Measurements from ENCODE around the gene ERGIC3. TPM values are rescaled to one million over a fixed set of nuclear protein-coding genes. Genes with fewer than 3 reads are reported as not detected.

The ERGIC3 gene
- total and polyA plus RNA-seq, 10 of the 15 experiments (the other 5 are each of a cell fraction or from before 2014, with no cell fraction given), result 90.4 to 210 (median 139) TPM

DNA sequence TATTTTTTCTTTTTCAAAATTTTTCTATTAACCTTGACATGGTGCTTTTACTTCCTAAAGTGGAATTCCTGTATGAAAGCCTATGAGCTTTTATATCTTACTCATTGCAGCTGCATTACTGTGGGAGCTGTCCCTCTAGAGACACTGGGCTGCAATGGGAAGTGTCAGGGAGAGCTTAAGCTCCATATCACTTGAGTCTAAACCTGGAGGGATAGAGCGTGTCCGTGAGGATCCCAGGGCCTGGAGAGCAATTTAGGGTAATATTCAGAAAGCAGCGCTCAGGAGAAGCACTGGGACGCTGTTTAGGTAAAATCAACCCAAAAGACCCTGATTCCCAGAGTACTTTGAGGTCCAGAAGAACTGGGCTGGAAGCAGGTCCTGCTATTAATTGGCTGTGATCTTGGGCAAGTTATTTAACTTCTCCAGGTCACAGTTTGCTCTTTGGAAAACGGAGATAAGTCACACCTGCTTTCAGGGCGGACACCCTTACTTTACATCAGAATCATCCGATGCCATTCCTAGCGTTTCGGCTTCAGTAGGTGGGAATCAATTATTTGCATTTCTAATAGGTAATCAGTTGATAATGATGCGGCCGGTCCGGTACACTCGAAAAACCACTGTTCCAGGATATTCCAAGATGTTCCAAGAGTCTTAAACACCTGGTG lies 628 bp upstream of the ERGIC3 start:
- Histone ChIP-seq H4K20me1 (ENCODE audit: control insufficient read depth, insufficient read depth) (no peaks in the 10 kb centered on the region), H2AFZ (ENCODE audit: control insufficient read depth, low read depth, low read length) (peak overlapping the region; percentile 81), H3K27ac (ENCODE audit: control insufficient read depth, insufficient read depth) (no peak overlapping the region)

DNA sequence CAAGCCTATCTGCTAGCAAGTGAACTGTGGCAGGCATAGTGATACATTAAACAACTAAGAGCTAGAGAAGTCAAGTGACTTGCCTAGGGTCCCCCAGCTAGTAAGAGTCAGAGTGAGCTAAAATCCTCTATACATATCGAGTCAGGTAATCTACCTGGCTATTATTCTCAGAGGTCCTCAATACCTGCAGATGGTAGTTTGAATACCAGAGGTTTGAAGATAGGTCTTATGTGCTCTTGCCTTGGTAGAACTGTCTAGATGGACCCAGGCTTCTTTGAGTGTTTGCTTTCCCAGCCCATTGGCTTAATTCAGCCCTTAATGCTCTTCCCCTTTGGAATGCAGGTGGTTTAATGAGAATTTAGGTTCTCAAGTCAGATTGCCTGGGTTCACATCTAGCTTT lies 1.1 kb downstream of the ERGIC3 start:
- in situ Hi-C loops (cut with MboI) (no loop called here), intact Hi-C loops (cut with micrococcal nuclease; ENCODE audit: unreplicated experiment) (loop anchor here (5.0 kb wide), 1 partner anchor 74 kb away; the partner anchor contains the start of gene SPAG4)
- peaks cover 6% of the 10 kb centered on the region; the same call in 1 of the 2 replicates for H3K79me2 ChIP-seq (ENCODE audit: control insufficient read depth, insufficient read depth, low read length)
- CTCF ChIA-PET, result interaction anchor here (0.8 kb wide), 1 partner anchor 36 kb away, joined by 4 read pairs; no protein-coding TSS in a partner anchor
- ATAC-seq (no peak), FAIRE-seq (no peak), DNase-seq (ENCODE audit: low read depth, low spot score) (no peak)
- POLR2A ChIA-PET, result interaction anchor here (0.5 to 4.0 kb wide), 3 partner anchors 52 to 410 kb away, joined by 5 to 16 read pairs (median 7); partner anchors contain the start of gene SCAND1
- peaks cover 12% of the 10 kb centered on the region for H3K4me1 ChIP-seq (ENCODE audit: control insufficient read depth, insufficient read depth, low read length)
- no peak overlapping the region for H2AFZ ChIP-seq (ENCODE audit: control insufficient read depth, low read depth, low read length)
- H3K9me3 ChIP-seq (replicated peaks; ENCODE audit: control insufficient read depth, insufficient read depth, low read length), result no peaks in the 10 kb centered on the region
- H3K9ac ChIP-seq (ENCODE audit: control insufficient read depth, insufficient read depth, low read length), result no peak overlapping the region
- RAD21 ChIA-PET (ENCODE audit: unreplicated experiment), result interaction anchor here (1.3 to 1.5 kb wide), 2 partner anchors 73 to 121 kb away, joined by 3 read pairs; no protein-coding TSS in a partner anchor
- peak overlapping the region; percentile 92 for H3K4me3 ChIP-seq
- SMC1A ChIA-PET (ENCODE audit: uncharacterized antibody, unreplicated experiment), result interaction anchor here (0.7 to 1.4 kb wide), 4 partner anchors 8 to 342 kb away, joined by 3 to 6 read pairs (median 4); no protein-coding TSS in a partner anchor
- BruUV-seq (replicated peaks), result no TSS peak
- no peaks in the 10 kb centered on the region; a peak in 1 of 4 replicates for H3K36me3 ChIP-seq (ENCODE audit: control insufficient read depth in 2 of 2, insufficient read depth in 2 of 2, low read length in 1 of 2)
- no peaks in the 10 kb centered on the region for H4K20me1 ChIP-seq (ENCODE audit: control insufficient read depth, insufficient read depth)
- H3K27me3 ChIP-seq (replicated peaks in 1 of 2; ENCODE audit: control insufficient read depth in 2 of 2, insufficient read depth in 2 of 2, low read length in 1 of 2), result no peaks in the 10 kb centered on the region
- WGBS (ENCODE audit: insufficient coverage, insufficient replicate concordance, low lambda C conversion rate, missing lambda C conversion rate), result 67% methylated on average over 1 of the region's 1 CpG
- peak overlapping the region; percentile 82; the same call in 1 of the 2 replicates for H3K4me2 ChIP-seq (ENCODE audit: control insufficient read depth, insufficient read depth)
- no peak overlapping the region for H3K27ac ChIP-seq (ENCODE audit: control insufficient read depth, insufficient read depth)
- TF ChIP-seq HDAC2 (IDR thresholded peaks at IDR 0.05) (no peak), ASH2L (IDR thresholded peaks at IDR 0.05; ENCODE audit: borderline replicate concordance, low read depth) (no peak), POU2F2 (IDR thresholded peaks at IDR 0.05; ENCODE audit: borderline replicate concordance, low read depth, low read length) (no peak), KAT2A (conservative IDR thresholded peaks at IDR 0.05; ENCODE audit: control insufficient read depth, low read depth, low read length) (no peak)
- TF ChIP-seq, protein P1, sequence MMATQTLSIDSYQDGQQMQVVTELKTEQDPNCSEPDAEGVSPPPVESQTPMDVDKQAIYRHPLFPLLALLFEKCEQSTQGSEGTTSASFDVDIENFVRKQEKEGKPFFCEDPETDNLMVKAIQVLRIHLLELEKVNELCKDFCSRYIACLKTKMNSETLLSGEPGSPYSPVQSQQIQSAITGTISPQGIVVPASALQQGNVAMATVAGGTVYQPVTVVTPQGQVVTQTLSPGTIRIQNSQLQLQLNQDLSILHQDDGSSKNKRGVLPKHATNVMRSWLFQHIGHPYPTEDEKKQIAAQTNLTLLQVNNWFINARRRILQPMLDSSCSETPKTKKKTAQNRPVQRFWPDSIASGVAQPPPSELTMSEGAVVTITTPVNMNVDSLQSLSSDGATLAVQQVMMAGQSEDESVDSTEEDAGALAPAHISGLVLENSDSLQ (IDR thresholded peaks at IDR 0.05), result no peak
- TF ChIP-seq, protein P2, sequence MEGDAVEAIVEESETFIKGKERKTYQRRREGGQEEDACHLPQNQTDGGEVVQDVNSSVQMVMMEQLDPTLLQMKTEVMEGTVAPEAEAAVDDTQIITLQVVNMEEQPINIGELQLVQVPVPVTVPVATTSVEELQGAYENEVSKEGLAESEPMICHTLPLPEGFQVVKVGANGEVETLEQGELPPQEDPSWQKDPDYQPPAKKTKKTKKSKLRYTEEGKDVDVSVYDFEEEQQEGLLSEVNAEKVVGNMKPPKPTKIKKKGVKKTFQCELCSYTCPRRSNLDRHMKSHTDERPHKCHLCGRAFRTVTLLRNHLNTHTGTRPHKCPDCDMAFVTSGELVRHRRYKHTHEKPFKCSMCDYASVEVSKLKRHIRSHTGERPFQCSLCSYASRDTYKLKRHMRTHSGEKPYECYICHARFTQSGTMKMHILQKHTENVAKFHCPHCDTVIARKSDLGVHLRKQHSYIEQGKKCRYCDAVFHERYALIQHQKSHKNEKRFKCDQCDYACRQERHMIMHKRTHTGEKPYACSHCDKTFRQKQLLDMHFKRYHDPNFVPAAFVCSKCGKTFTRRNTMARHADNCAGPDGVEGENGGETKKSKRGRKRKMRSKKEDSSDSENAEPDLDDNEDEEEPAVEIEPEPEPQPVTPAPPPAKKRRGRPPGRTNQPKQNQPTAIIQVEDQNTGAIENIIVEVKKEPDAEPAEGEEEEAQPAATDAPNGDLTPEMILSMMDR (IDR thresholded peaks at IDR 0.05 in 2 of 3, conservative IDR thresholded peaks at IDR 0.05 in 1 of 3; ENCODE audit: control insufficient read depth in 2 of 3, extremely low read depth in 1 of 3, insufficient read depth in 1 of 3, low read depth in 3 of 3, low read length in 3 of 3), result no peak
- TF ChIP-seq, protein P3, sequence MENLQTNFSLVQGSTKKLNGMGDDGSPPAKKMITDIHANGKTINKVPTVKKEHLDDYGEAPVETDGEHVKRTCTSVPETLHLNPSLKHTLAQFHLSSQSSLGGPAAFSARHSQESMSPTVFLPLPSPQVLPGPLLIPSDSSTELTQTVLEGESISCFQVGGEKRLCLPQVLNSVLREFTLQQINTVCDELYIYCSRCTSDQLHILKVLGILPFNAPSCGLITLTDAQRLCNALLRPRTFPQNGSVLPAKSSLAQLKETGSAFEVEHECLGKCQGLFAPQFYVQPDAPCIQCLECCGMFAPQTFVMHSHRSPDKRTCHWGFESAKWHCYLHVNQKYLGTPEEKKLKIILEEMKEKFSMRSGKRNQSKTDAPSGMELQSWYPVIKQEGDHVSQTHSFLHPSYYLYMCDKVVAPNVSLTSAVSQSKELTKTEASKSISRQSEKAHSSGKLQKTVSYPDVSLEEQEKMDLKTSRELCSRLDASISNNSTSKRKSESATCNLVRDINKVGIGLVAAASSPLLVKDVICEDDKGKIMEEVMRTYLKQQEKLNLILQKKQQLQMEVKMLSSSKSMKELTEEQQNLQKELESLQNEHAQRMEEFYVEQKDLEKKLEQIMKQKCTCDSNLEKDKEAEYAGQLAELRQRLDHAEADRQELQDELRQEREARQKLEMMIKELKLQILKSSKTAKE (IDR thresholded peaks at IDR 0.05; ENCODE audit: low read depth, poor library complexity, severe bottlenecking), result no peak

More for the DNA sequence above, 628 bp upstream of the ERGIC3 start:
- Histone ChIP-seq H3K9ac (ENCODE audit: control insufficient read depth, insufficient read depth, low read length) (peak overlapping the region; percentile 78; the same call in 1 of the 2 replicates), H3K27me3 (replicated peaks in 1 of 2; ENCODE audit: control insufficient read depth in 2 of 2, insufficient read depth in 2 of 2, low read length in 1 of 2) (no peaks in the 10 kb centered on the region), H3K79me2 (ENCODE audit: control insufficient read depth, insufficient read depth, low read length) (peaks cover 6% of the 10 kb centered on the region; the same call in 1 of the 2 replicates), H3K4me2 (ENCODE audit: control insufficient read depth, insufficient read depth) (peak overlapping the region; percentile 64), H3K4me3 (peak overlapping the region; percentile 92; the same call in 1 of the 2 replicates), H3K9me3 (replicated peaks; ENCODE audit: control insufficient read depth, insufficient read depth, low read length) (no peaks in the 10 kb centered on the region), H3K4me1 (ENCODE audit: control insufficient read depth, insufficient read depth, low read length) (peaks cover 12% of the 10 kb centered on the region), H3K36me3 (ENCODE audit: control insufficient read depth in 2 of 2, insufficient read depth in 2 of 2, low read length in 1 of 2) (no peaks in the 10 kb centered on the region; a peak in 1 of 4 replicates)
- TF ChIP-seq SMAD5 (IDR thresholded peaks at IDR 0.05; ENCODE audit: low read depth) (no peak), RELA (IDR thresholded peaks at IDR 0.05; ENCODE audit: borderline replicate concordance, partially characterized antibody) (no peak), MYB (IDR thresholded peaks at IDR 0.05; ENCODE audit: borderline replicate concordance, low read depth, low read length) (no peak)
- BruUV-seq (replicated peaks), result no TSS peak
- in situ Hi-C loops (cut with MboI), result no loop called here
- ChIA-PET SMC1A (ENCODE audit: uncharacterized antibody, unreplicated experiment) (interaction anchor here (0.8 to 2.0 kb wide), 6 partner anchors 37 to 201 kb away, joined by 3 to 9 read pairs (median 3); partner anchors contain the start of genes CPNE1, RBM12, RBM39 and SPAG4), RAD21 (ENCODE audit: unreplicated experiment) (interaction anchor here (1.0 kb wide), 2 partner anchors 78 to 201 kb away, joined by 3 to 4 read pairs; partner anchors contain the start of gene RBM39), POLR2A (interaction anchor here (0.5 to 4.0 kb wide), 4 partner anchors 50 to 1178 kb away, joined by 3 to 16 read pairs (median 6); partner anchors contain the start of genes ITCH, RBM39 and SCAND1), CTCF (interaction anchor here (0.8 to 1.8 kb wide), 4 partner anchors 50 to 159 kb away, joined by 3 to 5 read pairs (median 4); no protein-coding TSS in a partner anchor)
- WGBS (ENCODE audit: insufficient coverage, insufficient replicate concordance, low lambda C conversion rate, missing lambda C conversion rate), result 42% methylated on average over 13 of the region's 13 CpGs
- ATAC-seq (no peak), FAIRE-seq (no peak), DNase-seq (ENCODE audit: low read depth, low spot score) (no peak)
- intact Hi-C loops (cut with micrococcal nuclease; ENCODE audit: unreplicated experiment), result loop anchor here (5.0 kb wide), 1 partner anchor 76 kb away; the partner anchor contains the start of gene SPAG4

Data from GM12878 (cell line).